Motor neuron (in vitro differentiated cells): Measurements from ENCODE around the gene DGKD. TPM values are rescaled to one million over a fixed set of nuclear protein-coding genes. Genes with fewer than 3 reads are reported as not detected.

Experiments used
- ATAC-seq, 8 experiments: fragments of 200-7000 bp; cut with Tn5 transposase; replicated peaks in 6 of 8; 2 replicates each; pipeline ENCODE4 v1.8.0; 2021; ENCODE audit warnings: mild to moderate bottlenecking in 8 of 8, moderate library complexity in 8 of 8
- H3K27ac ChIP-seq, 2 donors: fragments of 250-450 bp; sonication (Bioruptor Pico); 2 replicates each; pipeline ENCODE4 v1.9.0; 2021; ENCODE audit warnings: antibody characterized with exemption in 2 of 2, mild to moderate bottlenecking in 2 of 2, moderate library complexity in 1 of 2
- H3K4me1 ChIP-seq, 2 donors: fragments of 250-450 bp; sonication (Bioruptor Pico); replicated peaks in 1 of 2; 2 replicates each; pipeline ENCODE4 v1.6.1; 2021; ENCODE audit warnings: antibody characterized with exemption in 2 of 2, mild to moderate bottlenecking in 2 of 2, moderate library complexity in 1 of 2
- H3K4me3 ChIP-seq, 5 donors: fragments of 250-450 bp; sonication (Bioruptor Pico); 2 replicates each; pipeline ENCODE4 v1.9.0; 2021; ENCODE audit warnings: antibody characterized with exemption in 5 of 5, mild to moderate bottlenecking in 5 of 5, moderate library complexity in 4 of 5
- WGBS, 10 experiments: fragments of 450-650 bp; shearing (Covaris generic); methylation state at CpG; one replicate each; pipeline ENCODE4 v1.0.0; 2022; 5-methylcytosine and 5-hydroxymethylcytosine counted together
- in situ Hi-C, 9 experiments: fragments of 400-800 bp; cut with MboI; loops; one replicate each; pipeline ENCODE4 v1.15.0; 2021; ENCODE audit warnings: low sequenced_read_pairs in 9 of 9, low pct_unique_long_range_greater_than_20kb in 2 of 9; ENCODE audit not compliant: unreplicated experiment in 9 of 9
- total RNA-seq, 8 experiments: library from RNA; unstranded; fragments of 300-600 nt; gene quantifications; 2 replicates each; pipeline versions ENCODE4 v1.2.3 to v1.2.4, GENCODE V29; 2022

The DGKD gene
- total RNA-seq, 8 experiments from 2014 or later = 11.0 to 40.8 (median 22.3) TPM

DNA sequence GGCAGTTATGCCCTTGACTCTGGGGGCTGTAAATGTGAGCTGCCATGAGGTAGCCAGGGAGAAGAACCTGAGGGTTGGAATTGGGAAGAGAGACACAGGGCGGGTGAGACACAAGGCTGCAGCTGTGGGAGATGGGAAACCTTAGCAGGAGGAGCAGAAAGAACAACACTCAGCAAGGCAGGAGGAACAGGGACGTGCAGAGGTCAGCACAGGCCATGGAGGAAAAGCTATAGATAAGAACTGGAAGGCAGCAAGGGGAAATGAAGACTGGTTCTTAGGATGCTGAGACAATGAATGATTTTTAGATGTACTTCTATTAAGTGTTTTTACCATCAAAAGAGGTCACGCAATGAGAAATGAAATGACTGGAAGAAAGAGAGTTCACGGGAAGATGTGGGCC is 132.1 kb downstream of the DGKD start:
- WGBS, 10 experiments = 76 to 97% (median 92%) methylated on average over 1 to 4 of the region's 4 CpGs; no CpG with 5 or more reads in 2 of the 10 experiments
- Histone ChIP-seq H3K27ac (no peak overlapping the region), H3K4me3 (no peak overlapping the region), H3K4me1 (no peaks in the 10 kb centered on the region)
- no peak for ATAC-seq
- in situ Hi-C loops = no loop called here

- Histone ChIP-seq H3K4me1 (no peaks in the 10 kb centered on the region), H3K4me3 (no peak overlapping the region), H3K27ac (no peak overlapping the region)
- ATAC-seq = peak in 3 of 8 experiments; percentile 29 to 49 (median 42)
- WGBS, 10 experiments = 29 to 90% (median 67%) methylated on average over 1 to 4 of the region's 4 CpGs; no CpG with 5 or more reads in 1 of the 10 experiments
- in situ Hi-C loops = no loop called here
Observed at GRCh38 chr2:233486778-233487552, 132.7 kb downstream of the DGKD start.

DNA sequence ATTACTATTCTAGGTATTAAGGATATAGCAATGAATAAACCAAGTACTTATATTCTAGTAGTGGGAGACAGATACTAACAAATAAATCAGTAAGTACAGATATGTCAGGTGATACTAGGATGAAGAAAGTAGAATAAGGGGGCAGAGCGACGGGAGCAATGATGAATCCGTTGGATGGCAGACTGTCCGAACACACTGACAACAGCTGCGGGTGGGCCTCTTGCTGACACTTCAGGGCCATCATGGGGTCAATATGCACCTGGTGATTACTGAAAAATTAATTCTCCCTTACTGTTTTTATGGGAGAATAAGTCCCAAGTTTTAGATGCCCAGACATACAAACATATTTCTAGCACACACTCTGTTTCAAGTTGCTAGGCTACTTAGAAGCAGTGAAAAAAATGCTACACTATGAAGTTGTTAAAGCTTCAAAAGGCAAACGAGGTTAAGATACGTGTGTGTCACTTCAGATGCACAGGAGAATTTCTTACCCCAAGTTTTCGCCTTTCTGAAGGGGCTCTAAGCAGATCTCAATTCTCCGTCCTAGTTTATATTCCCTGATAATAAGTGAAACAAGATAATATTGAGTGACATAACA is 133.6 kb downstream of the DGKD start:
- Histone ChIP-seq H3K27ac (no peak overlapping the region), H3K4me1 (no peaks in the 10 kb centered on the region), H3K4me3 (no peak overlapping the region)
- in situ Hi-C loops = no loop called here
- ATAC-seq = no peak
- WGBS, 10 experiments = 61 to 100% (median 84%) methylated on average over 2 to 8 of the region's 9 CpGs; no CpG with 5 or more reads in 1 of the 10 experiments

GRCh38 chr2:233489143-233489542 is 134.8 kb downstream of the DGKD start:
- Histone ChIP-seq H3K4me3 (no peak overlapping the region), H3K27ac (no peak overlapping the region), H3K4me1 (no peaks in the 10 kb centered on the region)
- no peak for ATAC-seq
- in situ Hi-C loops = no loop called here
- 85 to 100% (median 94%) methylated on average over 3 to 9 of the region's 10 CpGs; no CpG with 5 or more reads in 2 of the 10 experiments for WGBS, 10 experiments

DNA sequence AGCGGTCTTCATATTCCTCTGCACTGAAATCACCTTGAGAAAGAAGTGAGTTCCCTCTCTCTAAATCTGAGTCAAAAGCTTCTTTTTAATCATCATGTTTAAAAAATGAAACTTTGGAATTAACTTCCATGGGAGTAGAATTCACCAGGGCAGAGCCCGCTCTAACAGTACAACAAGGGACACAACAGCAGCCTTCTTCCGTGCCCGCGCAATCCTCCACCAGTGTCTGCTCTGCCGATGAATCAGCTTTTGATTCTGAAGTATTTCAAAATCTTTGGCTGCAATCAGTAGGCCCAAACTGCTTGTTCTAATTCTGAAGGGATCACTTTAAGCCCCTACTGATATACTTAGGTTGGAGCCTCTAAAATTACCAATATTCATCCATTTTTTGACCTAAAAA is 135.4 kb downstream of the DGKD start:
- H3K4me3 ChIP-seq = no peak overlapping the region
- ATAC-seq = no peak
- 83 to 100% (median 100%) methylated on average over 1 to 6 of the region's 6 CpGs for WGBS, 10 experiments
- in situ Hi-C loops = no loop called here
- H3K4me1 ChIP-seq = no peaks in the 10 kb centered on the region
- no peak overlapping the region for H3K27ac ChIP-seq

DNA sequence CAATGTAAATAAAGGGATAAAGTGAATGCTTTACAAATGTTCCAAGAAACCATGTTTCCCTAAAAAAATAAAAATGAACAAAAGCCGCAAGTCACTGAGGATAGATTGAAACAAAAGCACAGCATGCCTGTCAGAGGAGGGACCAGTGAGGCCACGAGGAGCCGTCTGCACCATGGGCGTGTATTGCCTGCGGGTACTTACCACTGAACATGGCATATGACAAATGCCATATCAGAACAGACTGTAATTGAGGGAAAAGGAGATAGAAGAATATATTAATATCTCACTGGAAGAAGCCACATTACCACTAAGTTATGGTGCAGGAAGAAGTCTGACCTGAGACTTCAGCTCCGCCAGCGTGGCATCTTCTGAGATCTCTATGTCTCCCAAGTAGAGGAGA is 136.5 kb downstream of the DGKD start:
- no peak for ATAC-seq
- H3K27ac ChIP-seq = no peak overlapping the region
- H3K4me1 ChIP-seq = no peaks in the 10 kb centered on the region
- 42 to 100% (median 92%) methylated on average over 1 to 7 of the region's 7 CpGs; no CpG with 5 or more reads in 1 of the 10 experiments for WGBS, 10 experiments
- in situ Hi-C loops = no loop called here
- H3K4me3 ChIP-seq = no peak overlapping the region

DNA sequence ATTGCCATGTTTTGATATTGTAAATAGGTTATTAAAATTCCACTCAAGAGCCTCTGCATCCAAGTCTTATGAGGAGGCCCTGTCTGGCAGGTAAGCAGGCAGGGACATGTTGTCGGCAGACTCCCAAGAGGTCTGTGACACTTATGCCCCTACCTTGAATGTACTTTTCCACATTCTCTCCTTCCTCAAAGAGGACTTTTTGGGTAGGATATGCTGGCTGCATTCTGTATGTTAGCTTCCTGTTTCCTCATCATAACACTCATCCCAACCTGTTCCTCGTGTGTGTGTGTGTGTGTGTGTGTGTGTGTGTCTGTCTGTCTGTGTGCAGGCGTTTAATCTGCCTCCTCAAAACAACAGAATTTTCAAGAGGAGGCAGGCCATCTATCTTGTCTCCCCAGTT is 137.0 kb downstream of the DGKD start:
- in situ Hi-C loops = no loop called here

GRCh38 chr2:233492078-233492477 is 137.8 kb downstream of the DGKD start:
- H3K4me1 ChIP-seq = no peaks in the 10 kb centered on the region
- 69 to 100% (median 94%) methylated on average over 1 to 4 of the region's 4 CpGs for WGBS, 10 experiments
- H3K27ac ChIP-seq = no peak overlapping the region
- ATAC-seq = no peak
- no peak overlapping the region for H3K4me3 ChIP-seq
- in situ Hi-C loops = no loop called here

More for the DNA sequence above, 137.0 kb downstream of the DGKD start:
- no peak for ATAC-seq
- H3K27ac ChIP-seq = no peak overlapping the region
- WGBS, 10 experiments = 60 to 100% (median 100%) methylated on average over 1 to 2 of the region's 3 CpGs; no CpG with 5 or more reads in 3 of the 10 experiments
- no peak overlapping the region for H3K4me3 ChIP-seq
- H3K4me1 ChIP-seq = no peaks in the 10 kb centered on the region

DNA sequence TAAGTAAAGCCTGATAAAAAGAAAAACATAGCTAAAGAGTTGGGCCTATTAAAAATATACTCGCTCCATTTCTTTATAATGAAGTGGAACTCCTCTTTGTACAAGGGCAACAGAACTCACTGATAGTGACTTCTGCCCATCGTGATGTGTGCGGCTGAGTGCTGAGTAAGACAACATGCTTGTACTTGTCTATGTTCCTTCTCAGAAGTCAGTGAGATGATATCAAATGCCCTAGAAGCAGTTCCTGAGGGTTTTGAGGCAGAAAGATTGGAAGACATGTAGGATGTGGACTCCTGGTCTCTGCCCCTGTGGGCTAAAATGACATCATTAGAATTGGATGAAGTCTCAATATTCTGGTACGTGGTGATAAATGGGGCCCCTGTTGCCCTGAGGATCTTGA is 138.5 kb downstream of the DGKD start:
- H3K4me1 ChIP-seq = no peaks in the 10 kb centered on the region
- WGBS, 10 experiments = 80 to 100% (median 97%) methylated on average over 1 to 4 of the region's 4 CpGs
- ATAC-seq = no peak
- no peak overlapping the region for H3K4me3 ChIP-seq
- in situ Hi-C loops = no loop called here
- H3K27ac ChIP-seq = no peak overlapping the region

GRCh38 chr2:233495503-233496496 is 141.5 kb downstream of the DGKD start:
- no peak overlapping the region for H3K4me3 ChIP-seq
- H3K4me1 ChIP-seq = no peaks in the 10 kb centered on the region
- 70 to 91% (median 82%) methylated on average over 2 to 10 of the region's 10 CpGs for whole genome bisulfite sequencing, 10 experiments
- in situ Hi-C loops = no loop called here
- no peak overlapping the region for H3K27ac ChIP-seq
- ATAC-seq = peak in 1 of 8 experiments; percentile 72

DNA sequence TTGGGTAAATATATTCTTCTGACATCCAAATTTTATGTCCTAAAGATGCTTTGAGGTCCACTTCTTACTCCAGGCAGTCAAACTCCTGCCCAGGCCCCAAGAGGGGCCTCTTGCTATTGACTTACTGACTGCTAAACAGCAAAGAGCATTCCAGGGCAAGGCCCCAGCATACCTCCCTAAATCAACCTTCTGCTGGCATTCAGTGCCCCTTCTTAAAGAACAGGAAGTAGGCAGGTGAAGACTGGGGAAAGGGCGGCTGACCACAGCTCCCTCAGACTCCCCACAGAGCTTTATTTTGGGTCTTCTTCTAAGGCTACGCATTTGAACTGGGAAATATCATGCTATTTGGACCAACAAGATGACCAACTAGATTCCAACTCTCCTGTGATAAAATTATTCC is 143.4 kb downstream of the DGKD start:
- no peak for ATAC-seq
- in situ Hi-C loops = no loop called here
- 80 to 100% (median 93%) methylated on average over 1 to 2 of the region's 2 CpGs; no CpG with 5 or more reads in 4 of the 10 experiments for WGBS, 10 experiments
- Histone ChIP-seq H3K27ac (no peak overlapping the region), H3K4me1 (no peaks in the 10 kb centered on the region), H3K4me3 (no peak overlapping the region)

GRCh38 chr2:233498126-233498525 is 143.8 kb downstream of the DGKD start:
- Histone ChIP-seq H3K4me1 (no peaks in the 10 kb centered on the region), H3K4me3 (no peak overlapping the region), H3K27ac (no peak overlapping the region)
- in situ Hi-C loops = no loop called here
- 86 to 100% (median 98%) methylated on average over 1 to 2 of the region's 2 CpGs; no CpG with 5 or more reads in 2 of the 10 experiments for WGBS, 10 experiments
- ATAC-seq = no peak

GRCh38 chr2:233499928-233500327 is 145.6 kb downstream of the DGKD start:
- 57 to 100% (median 84%) methylated on average over 1 to 2 of the region's 2 CpGs for WGBS, 10 experiments
- Histone ChIP-seq H3K4me3 (no peak overlapping the region), H3K4me1 (no peaks in the 10 kb centered on the region), H3K27ac (no peak overlapping the region)
- no peak for ATAC-seq
- in situ Hi-C loops = no loop called here
